ENCODE data around the gene CBY2.
"Not testable (repeated sequence)": the region's sequence is repeated elsewhere in the genome, so short reads cannot be mapped to it uniquely, and the experiment has no call there.

Gene CBY2, protein sequence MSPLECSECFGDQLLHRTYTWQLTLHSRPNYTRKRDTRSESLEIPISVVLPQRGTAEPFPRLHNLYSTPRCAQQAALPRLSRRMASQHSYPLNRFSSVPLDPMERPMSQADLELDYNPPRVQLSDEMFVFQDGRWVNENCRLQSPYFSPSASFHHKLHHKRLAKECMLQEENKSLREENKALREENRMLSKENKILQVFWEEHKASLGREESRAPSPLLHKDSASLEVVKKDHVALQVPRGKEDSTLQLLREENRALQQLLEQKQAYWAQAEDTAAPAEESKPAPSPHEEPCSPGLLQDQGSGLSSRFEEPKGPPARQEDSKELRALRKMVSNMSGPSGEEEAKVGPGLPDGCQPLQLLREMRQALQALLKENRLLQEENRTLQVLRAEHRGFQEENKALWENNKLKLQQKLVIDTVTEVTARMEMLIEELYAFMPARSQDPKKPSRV

DNA sequence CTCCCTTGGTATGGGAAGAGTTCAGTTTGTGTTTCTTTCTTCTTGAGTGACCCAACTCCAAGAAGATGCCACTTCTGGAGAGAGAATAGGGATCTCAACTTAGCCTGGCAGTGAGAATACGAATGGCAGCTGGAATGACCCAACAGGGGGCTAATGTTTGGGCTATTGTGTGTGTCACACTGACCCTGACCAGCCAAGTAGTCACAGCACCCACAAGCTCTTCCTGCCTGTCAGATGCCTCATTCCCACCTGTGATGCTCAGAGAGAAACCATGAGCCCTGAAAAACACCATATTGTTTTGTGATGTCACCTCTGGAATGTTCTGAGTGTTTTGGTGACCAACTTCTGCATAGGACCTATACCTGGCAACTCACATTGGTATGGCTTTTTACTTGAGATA is at the start of gene CBY2:
Gene CBY2, plus strand, starts transcription at position 233 of the 400 bp plus-strand sequence. Its CDS starts 71 bp downstream, at position 304.
- DNase-seq = no peak

DNA sequence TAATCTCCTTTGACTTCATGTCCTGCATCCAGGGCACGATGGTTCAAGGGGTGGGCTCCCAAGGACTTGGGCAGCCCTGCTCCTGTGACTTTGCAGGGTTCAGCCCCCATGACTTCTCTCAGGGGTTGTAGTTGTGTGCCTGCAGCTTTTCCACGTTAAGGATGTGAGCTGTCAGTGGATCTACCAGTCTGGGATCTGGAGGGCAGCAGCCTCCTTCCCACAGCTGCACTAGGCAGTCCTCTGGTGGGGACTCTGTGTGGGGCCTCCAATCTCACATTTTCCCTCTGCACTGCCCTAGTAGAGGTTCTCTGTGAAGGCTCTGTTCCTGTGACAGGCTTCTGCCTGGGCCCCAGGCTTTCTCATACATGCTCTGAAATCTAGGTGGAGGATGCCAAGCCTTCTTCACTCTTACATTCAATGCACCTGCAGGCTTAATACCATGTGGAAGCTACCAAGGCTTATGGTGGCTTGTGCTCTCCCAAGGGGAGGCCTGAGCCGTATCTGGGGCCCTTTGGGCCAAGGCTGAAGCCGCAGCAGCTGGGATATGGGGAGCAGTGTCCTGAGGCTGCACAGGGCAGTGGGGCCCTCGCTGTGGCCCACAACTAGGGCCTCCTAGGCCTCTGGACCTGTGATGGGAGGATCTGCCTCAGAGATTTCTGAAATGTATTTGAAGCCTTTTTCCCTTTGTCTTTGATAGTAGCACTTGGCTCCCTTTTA is 47.3 kb upstream of the CBY2 start:
- no peak for DNase-seq

DNA sequence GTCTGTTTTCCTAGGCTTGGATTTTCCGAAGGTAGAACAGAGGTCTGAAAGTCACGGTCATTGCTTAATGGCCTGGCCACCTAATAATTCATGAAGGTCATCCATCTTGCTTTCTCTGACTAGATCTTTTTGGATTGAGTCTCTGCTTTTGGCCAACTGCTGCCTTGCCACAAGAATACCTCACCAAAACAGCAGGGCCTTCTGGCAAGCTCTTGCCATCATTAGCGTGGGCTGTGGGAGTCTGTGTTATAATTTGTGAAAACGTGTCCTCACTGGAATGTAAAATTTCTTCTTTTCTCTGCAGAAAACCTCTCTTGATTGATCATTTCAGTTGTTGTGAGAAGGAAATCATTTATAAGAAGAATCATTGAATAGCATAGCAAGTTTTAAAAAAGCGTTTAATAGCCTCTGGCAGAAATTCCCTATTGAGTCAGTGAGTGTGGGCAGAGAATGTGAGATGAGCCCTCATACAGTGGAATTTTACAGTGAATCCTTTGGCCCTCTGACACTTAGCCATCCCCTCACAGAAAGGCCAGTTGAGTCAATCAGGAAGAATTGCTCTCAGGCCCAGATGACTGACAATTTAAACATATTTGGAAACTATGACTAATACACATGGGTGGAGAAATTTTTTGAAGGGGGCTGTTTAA is 43.4 kb upstream of the CBY2 start:
- no peak for DNase-seq

DNA sequence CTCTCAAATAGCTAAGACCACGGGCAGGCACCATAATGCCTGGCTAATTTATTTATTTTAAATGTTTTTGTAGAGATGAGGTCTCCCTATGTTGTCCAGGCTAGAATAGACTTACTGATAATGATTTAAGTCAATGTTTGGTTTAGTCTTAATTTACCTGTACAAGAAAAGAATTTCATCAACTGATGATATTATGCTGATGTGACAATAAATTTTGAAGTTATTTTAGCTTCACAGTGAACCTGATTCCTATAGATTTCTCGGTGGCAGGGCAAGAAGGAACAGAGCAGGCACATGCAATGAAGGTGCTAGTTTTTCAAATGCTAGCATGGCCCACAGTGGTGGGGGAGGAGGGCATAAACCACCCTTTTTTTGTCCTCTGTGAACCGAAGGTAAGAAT is 42.6 kb upstream of the CBY2 start:
- no peak for DNase-seq

DNA sequence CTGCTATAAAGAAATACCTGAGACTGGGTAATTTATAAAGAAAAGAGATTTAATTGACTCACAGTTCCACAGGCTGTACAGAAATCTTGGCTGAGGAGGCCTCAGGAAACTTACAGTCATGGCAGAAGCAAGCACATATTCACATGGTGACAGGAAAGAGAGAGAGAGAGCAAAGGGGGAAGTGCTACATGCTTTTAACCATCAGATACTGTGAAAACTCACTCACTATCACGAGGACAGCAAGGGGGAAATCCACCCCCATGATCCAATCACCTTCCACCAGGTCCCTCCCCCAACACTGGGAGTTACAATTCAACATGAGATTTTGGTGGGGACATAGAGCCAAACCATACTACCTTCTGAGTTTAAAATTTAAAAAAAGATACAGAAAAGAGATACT is 41.7 kb upstream of the CBY2 start:
- DNase-seq = not testable (repeated sequence)

DNA sequence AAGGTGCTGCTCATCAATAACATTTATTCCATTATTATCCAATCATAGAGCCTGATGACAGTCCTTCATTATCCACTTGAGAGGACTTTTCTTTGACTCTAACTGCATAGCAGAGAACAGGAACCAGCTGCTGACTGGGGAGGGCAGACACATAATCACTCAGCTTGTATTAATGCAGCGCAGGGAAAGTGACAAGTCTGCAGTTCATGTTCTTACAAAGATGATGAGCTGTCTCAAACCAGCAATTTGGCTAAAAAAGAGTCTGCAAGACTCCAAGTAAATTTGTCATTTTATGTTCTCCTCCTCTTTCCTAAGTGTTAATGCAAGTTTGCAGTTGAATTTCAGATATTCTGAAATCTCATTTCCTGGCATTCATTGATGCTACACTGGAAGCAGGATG is 40.0 kb upstream of the CBY2 start:
- DNase-seq = no peak

DNA sequence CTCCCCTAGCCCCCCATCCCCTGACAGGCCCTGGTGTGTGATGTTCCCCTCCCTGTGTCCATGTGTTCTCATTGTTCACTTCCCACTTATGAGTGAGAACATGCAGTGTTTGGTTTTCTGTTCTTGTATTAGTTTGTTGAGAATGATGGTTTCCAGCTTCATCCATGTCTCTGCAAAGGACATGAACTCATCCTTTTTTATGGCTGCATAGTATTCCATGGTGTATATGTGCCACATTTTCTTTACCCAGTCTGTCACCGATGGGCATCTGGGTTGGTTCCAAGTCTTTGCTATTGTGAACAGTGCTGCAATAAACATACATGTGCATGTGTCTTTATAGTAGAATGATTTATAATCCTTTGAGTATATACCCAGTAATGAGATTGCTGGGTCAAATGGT is 39.2 kb upstream of the CBY2 start:
- not testable (repeated sequence) for DNase-seq

DNA sequence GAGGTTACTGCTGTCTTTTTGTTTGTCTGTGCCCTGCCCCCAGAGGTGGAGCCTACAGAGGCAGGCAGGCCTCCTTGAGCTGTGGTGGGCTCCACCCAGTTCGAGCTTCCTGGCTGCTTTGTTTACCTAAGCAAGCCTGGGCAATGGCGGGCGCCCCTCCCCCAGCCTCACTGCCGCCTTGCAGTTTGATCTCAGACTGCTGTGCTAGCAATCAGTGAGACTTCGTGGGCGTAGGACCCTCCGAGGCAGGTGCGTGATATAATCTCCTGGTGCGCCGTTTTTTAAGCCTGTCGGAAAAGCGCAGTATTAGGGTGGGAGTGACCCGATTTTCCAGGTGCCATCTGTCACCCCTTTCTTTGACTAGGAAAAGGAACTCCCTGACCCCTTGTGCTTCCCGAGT is 32.5 kb upstream of the CBY2 start:
- not testable (repeated sequence) for DNase-seq

DNA sequence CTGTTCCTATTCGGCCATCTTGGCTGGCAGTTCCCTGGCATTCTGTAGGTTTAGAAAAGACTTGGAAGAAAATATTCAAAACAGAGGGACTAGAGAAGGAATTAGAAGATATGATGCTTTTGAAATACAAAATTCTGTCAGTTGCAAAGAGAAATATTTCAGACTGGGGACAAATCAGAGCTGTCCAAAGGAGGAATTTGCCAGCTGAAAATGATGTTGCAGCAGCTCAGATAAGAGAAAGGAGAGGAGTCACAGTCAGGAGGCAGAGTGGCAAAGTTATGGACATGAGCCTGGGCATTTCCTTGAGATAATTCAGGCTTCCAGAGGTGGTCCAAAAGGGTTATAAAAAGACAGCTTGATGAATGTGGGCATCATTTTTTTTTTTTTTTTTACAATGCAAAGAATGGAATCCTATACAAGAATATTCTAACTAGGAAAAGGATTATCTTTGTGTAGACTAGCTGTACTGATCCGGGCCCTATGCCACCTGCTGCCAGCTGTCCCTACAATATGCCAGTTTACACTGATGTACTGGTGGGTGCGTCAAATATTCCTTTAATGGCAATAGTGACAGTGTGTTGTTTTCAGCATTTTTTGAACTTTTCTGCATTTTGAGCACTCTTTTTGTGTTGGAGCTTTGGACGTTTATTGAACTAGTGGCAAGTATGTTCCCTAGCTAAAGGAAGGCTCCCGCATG is 31.8 kb upstream of the CBY2 start:
- no peak for DNase-seq

DNA sequence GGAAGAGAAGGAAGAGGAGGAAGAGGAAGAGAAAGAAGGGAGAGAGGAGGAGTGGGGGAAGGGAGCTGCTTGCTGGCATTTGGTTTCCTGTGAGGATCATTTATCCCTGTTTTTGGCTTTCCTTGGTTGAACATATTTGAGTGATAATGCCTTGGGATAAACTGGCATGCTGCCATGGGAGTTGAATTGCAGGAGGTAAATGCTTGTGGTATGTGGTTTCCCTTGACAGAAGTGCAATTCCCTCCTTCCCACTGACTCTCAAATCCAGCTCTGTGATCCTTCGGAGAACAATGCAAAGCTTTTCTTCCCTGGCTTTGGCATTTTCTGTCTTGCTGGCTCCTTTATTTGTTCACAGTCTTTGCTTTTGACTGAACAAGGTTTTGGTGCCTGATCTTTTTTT is 27.2 kb upstream of the CBY2 start:
- no peak for DNase-seq

DNA sequence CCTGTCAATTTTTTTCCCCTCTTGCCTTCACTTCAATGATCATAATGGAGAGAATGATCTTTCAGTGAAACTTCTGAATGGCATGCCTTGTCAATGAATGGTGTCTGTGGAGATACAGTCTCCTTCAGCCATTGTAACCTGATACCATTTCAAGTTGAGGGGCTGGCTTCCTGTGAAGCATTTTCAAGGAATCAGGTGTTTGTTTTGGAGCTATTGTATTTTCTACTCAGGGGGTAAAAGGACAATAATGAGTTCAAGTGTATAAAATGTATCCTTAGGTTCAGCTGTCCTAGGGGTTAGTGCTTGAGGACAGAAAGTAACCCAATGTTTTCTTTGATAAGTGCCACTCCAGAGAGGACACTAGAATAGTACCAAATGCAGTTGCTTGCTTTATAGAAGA is 23.8 kb upstream of the CBY2 start:
- no peak for DNase-seq

DNA sequence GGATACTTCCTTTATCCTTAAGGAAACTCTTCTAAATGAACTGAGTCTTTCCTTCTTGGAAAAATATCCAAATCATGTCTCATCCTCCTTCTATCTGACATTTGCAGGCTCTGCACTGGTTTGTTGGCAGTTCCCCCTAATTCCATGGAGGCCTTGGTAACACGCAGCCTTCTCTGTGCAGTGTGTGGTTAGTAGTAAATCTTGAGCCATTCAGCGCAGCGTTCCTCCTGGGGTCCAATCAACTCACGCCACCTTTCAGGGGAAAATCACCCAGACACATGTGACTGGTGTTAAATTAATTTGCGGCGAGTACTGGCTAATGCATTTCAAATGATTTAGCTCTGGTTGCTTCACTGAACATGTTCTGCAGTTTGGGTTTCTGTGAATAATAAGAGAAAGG is 21.0 kb upstream of the CBY2 start:
- DNase-seq = no peak

DNA sequence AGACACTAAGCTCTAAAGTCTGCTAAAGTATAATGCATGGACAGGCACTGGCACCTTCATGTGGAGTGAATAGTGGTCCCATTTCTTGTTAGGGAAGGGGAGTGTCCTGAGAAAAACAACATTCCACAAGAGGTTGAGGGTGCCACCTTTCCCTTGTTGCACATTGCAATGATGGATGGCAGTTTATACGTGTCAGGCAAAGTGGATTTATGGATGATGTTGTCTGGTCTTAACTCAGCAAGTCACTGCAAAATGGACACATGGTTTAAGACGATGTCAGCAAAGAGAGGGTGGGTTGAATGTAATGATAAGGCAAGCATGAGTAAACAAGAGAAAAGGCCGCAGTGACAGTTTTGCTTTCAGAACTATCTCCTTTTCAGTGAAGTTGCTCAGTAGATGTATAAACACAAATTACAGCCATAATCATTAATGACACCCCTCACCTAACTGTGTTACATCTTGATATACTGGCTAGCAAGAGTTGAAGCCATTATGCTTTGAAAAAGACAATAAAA is 19.6 kb upstream of the CBY2 start:
- DNase-seq = no peak

DNA sequence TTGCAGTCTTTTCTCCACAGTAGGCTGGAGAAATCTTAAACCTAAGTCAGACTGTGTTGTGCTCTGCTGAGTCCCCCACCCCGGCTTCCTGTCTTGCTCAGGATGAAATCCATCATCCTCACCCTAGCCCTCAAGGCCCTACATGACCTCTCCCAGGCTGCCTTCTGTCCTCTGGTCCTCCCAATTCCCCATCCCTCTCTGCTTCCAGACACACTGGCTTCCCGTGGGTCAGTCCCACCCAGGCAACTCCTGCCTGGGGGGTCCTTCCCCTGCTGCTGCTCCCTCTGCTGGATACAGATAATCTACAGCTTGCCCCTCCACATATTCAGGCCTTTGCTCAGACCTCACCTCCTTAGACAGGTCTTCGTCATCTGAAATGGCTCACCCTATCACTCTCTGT is 18.4 kb upstream of the CBY2 start:
- DNase-seq = no peak

DNA sequence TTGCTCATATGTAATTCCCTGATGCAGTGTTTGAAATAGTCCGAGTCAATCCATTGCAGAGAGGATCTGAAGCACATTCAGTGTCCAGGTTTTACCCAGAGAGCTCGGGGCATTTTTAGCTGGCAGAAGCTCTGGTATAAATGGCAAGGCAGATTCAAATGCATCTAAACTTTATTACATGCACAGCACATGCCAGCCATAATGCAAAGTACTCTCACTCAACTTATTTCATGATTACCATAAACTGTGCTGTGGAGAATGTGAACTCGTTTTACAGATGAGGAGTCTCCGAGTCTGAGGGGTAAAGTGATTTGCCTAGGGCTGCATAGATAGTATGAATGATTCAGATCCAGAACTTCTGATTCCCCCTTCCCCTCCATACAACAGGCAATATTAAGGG is 13.5 kb upstream of the CBY2 start:
- no peak for DNase-seq

DNA sequence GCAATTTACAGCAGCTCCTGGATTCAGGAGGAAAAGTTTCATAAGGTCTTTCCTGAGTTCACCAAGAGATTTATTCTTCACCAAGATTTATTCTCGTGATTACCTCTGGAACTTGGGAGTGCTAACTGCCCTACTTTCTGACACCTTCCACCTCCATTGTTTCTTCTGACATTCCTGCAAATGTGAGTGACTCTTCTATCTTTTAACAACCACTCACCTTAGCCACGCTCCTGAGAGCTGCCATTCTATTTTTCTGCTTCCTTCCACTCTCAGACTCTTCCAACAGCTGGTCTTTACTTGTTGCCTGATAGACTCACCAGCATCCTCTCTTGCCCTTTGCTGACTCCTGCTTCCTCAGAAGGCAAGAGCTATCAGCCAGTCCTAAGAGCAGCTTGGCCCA is 11.5 kb upstream of the CBY2 start:
- DNase-seq = no peak

DNA sequence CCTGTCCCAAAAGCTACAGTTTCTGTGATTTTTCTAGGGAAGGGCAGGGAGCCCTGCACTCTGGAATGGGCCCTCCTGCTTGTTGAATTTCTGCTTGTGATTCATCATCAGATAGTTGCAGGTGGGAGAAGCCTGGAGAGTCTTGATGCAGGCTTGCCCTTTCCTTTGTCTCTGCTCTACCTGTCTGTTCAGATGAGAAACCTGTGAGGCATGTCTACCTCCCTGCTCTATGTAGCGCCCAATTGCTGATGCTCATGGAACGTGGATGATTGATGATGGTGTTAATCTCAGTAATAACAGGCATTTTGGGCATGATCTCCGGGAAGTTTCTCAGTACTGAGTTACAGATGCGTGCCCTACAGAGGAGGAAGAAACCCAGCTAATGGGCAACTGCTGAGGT is 10.9 kb upstream of the CBY2 start:
- DNase-seq = no peak

DNA sequence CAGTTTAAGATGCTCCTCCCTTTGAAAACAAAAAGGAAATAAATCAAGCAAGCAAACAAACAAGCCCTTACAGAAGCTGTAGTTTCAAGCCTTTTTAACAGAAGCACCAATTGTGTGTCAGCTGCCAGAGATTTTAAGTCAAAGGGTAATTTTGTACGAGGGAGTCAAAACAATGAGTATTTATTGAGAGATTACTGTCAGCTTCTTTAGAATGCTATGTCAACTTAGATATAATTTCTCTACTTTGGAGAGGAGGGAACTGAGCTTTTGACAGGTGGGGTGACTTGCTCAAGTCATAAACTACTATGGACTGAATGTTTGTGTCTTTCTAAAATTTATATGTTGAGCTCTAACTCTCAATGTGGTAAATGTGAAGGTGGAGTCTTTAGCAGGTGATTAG is 10.5 kb upstream of the CBY2 start:
- DNase-seq = no peak

DNA sequence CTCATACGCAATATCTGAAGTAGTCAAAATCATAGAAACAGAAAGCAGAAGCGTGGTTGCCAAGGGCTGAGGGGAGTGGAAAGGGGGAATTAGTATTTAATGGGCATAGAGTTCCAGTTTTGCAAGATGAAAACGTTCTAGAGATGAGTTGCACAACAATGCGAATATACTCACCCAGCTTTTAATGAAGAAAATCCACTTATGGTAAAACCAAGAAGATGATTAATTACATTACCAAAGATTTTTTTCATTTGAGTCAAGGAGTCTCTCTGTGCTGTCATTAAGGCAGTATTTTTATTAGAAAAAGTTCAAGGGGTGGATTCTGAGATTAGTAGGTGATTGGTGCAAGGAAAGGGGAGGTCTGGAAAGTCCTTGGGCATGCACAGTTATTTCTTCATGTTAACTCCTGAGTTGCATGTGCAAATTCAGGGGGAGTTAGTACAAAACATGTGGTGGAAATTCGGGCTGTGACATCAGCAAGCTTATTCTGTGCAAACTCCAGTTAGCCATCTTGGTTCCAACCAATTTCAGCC is 6.9 kb upstream of the CBY2 start:
- DNase-seq = no peak

DNA sequence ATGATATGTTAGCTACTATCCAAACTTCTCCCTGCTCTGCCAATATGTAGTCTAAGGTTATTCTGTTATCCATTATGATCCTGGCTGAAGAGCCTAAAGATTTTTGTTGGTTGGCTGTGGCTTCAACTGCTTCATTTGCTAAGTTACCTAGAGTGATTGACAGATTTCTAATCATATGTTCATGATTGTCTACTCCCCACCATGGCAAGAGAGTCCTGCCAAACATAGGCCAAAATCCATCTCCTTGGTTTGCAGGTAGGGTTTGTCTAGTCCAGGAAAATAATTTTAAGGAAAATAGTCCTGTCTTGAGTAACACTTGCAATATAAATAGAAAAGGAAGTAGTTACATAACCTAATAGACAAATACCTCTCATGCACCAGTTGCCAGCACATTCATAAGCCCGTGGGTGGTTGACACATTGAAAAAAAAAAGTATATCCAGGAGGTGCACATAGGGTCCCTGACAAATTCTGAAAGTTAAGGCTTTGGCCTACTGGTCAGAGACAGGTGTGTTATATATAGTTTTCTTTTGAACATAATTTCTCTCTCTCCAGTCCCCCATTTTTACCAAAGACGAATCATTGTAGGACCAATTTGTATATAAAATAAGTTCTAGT is 5.4 kb upstream of the CBY2 start:
- no peak for DNase-seq

DNA sequence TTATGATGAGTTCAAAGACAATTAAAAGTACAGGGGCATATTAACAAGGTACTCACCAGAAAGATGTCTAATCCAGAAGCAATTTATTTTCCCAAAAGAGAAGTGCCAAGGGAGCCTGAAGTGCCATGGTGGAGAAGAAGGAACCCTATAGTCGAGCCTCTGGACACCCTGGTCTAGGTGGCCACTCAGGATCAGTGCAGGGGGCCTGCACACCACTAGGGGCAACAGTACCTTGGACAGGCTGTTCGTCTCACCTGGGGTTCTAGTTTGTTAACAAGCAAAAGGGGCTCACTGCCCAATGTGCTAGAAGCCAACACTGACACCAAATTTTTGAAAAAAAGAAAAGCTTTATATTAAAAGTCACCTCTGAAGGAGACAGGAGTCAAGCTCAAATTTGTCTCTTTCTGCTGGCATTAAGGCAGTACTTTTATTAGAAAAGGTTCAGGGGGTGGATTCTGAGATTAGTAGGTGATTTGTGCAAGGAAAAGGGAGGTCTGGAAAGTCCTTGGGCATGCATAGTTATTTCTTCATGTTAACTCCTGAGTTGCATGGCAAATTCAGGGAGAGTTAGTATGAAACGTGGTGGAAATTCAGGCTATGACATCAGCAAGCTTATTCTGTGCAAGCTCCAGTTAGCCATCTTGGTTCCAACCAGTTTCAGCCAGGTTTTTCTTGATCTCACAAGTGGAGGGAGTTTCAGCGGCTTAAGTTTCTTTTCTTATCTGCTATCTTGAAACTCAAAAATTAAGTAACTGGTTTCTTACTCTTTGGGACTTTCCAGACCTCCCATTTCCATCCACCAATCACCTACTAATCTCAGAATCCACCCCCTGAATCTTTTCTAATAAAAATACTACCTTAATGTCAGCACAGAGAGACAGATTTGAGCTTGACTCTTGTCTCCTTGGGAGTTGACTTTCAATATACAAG is 884 bp upstream of the CBY2 start:
- no peak for DNase-seq

Data from activated effector memory CD4-positive, alpha-beta T cell treated with Interleukin-2 at 50 U/mL for 16 hours (primary cell).